Measurements from ENCODE around the gene FTCDNL1.

The FTCDNL1 gene

GRCh38 chr2:199842631-199843395 is 8.2 kb downstream of the FTCDNL1 start:
- DNase-seq (ENCODE audit: low read depth) = no peak

- no peak for DNase-seq (ENCODE audit: low read depth)
Measured at GRCh38 chr2:199841409-199841808, 9.6 kb downstream of the FTCDNL1 start.

- DNase-seq (ENCODE audit: low read depth) = no peak
Measured at GRCh38 chr2:199838399-199838798, 12.6 kb downstream of the FTCDNL1 start.

GRCh38 chr2:199836943-199837342 is 14.0 kb downstream of the FTCDNL1 start:
- no peak for DNase-seq (ENCODE audit: low read depth)

GRCh38 chr2:199833525-199833924 is 17.5 kb downstream of the FTCDNL1 start:
- DNase-seq (ENCODE audit: low read depth) = no peak

GRCh38 chr2:199830531-199830930 is 20.5 kb downstream of the FTCDNL1 start:
- DNase-seq (ENCODE audit: low read depth) = no peak

GRCh38 chr2:199829628-199830027 is 21.4 kb downstream of the FTCDNL1 start:
- no peak for DNase-seq (ENCODE audit: low read depth)

- DNase-seq (ENCODE audit: low read depth) = no peak
Measured at GRCh38 chr2:199819746-199820145, 31.2 kb downstream of the FTCDNL1 start.

- DNase-seq (ENCODE audit: low read depth) = no peak
Measured at GRCh38 chr2:199818754-199819153, 32.2 kb downstream of the FTCDNL1 start.

- no peak for DNase-seq (ENCODE audit: low read depth)
Measured at GRCh38 chr2:199818026-199818425, 33.0 kb downstream of the FTCDNL1 start.

GRCh38 chr2:199814817-199815211 is 36.2 kb downstream of the FTCDNL1 start:
- DNase-seq (ENCODE audit: low read depth) = no peak

- no peak for DNase-seq (ENCODE audit: low read depth)
Measured at GRCh38 chr2:199814101-199814816, 36.7 kb downstream of the FTCDNL1 start.

- DNase-seq (ENCODE audit: low read depth) = no peak
Measured at GRCh38 chr2:199812493-199812892, 38.5 kb downstream of the FTCDNL1 start.

- DNase-seq (ENCODE audit: low read depth) = no peak
Measured at GRCh38 chr2:199811346-199811745, 39.6 kb downstream of the FTCDNL1 start.

- no peak for DNase-seq (ENCODE audit: low read depth)
Measured at GRCh38 chr2:199810422-199811171, 40.4 kb downstream of the FTCDNL1 start.

GRCh38 chr2:199807966-199808365 is 43.0 kb downstream of the FTCDNL1 start:
- DNase-seq (ENCODE audit: low read depth) = no peak

- DNase-seq (ENCODE audit: low read depth) = no peak
Measured at GRCh38 chr2:199806179-199806578, 44.8 kb downstream of the FTCDNL1 start.

- no peak for DNase-seq (ENCODE audit: low read depth)
Measured at GRCh38 chr2:199804831-199805230, 46.2 kb downstream of the FTCDNL1 start.

GRCh38 chr2:199798831-199799580 is 52.0 kb downstream of the FTCDNL1 start:
- no peak for DNase-seq (ENCODE audit: low read depth)

GRCh38 chr2:199797431-199798403 is 53.3 kb downstream of the FTCDNL1 start:
- DNase-seq (ENCODE audit: low read depth) = no peak

- no peak for DNase-seq (ENCODE audit: low read depth)
Measured at GRCh38 chr2:199792381-199792780, 58.6 kb downstream of the FTCDNL1 start.
